ENCODE results near the gene RNF227.

RNF227 gene

GRCh38 chr17:7932949-7933348 lies 16.9 kb upstream of the RNF227 start:
- Histone ChIP-seq H3K27me3 (ENCODE audit: insufficient read depth, low read length) (peaks cover 8% of the 10 kb centered on the region), H4K8ac (ENCODE audit: low read depth, low read length) (peak overlapping the region; percentile 95), H4K91ac (ENCODE audit: low read depth, low read length) (no peak overlapping the region), H3K79me2 (ENCODE audit: control insufficient read depth, insufficient read depth, low read length, poor library complexity) (peaks cover 7% of the 10 kb centered on the region), H3K79me1 (ENCODE audit: low read length) (peaks cover 9% of the 10 kb centered on the region), H2BK120ac (ENCODE audit: insufficient read depth, low read length, poor library complexity) (no peak overlapping the region), H3K18ac (ENCODE audit: low read length) (peak overlapping the region; percentile 98), H3K4ac (ENCODE audit: low read depth, low read length) (peak overlapping the region; percentile 84), H2BK5ac (ENCODE audit: low read depth, low read length, poor library complexity) (no peak overlapping the region), H3K9me3 (ENCODE audit: insufficient read depth, low read depth, low read length) (peaks cover 4% of the 10 kb centered on the region), H2BK12ac (ENCODE audit: low read length) (no peak overlapping the region), H3K9ac (ENCODE audit: low read length) (no peak overlapping the region), H3K27ac (ENCODE audit: low read depth, low read length) (no peak overlapping the region), H2AFZ (ENCODE audit: insufficient read depth, low read length, poor library complexity) (no peak overlapping the region), H2AK5ac (ENCODE audit: low read length) (no peak overlapping the region), H3K4me2 (ENCODE audit: low read length) (peak overlapping the region; percentile 68), H3K23ac (ENCODE audit: low read length) (no peak overlapping the region), H3K4me1 (ENCODE audit: control insufficient read depth in 1 of 2, insufficient read depth in 2 of 2, low read length in 2 of 2) (peaks cover 10 to 13% of the 10 kb centered on the region in 2 experiments), H3K14ac (ENCODE audit: low read length) (peak overlapping the region; percentile 96), H3K4me3 (ENCODE audit: low read depth, low read length) (peak overlapping the region; percentile 91), H4K12ac (ENCODE audit: low read depth, low read length) (peak overlapping the region; percentile 88), H3K36me3 (ENCODE audit: control insufficient read depth in 1 of 2, insufficient read depth in 2 of 2, low read length in 2 of 2) (peaks cover 17 to 21% of the 10 kb centered on the region in 2 experiments)
- peak; percentile 59 to 66 for DNase-seq
- no CpG with 5 or more reads among the region's 16 CpGs for WGBS (ENCODE audit: extremely low coverage, insufficient coverage, insufficient read length)

DNA sequence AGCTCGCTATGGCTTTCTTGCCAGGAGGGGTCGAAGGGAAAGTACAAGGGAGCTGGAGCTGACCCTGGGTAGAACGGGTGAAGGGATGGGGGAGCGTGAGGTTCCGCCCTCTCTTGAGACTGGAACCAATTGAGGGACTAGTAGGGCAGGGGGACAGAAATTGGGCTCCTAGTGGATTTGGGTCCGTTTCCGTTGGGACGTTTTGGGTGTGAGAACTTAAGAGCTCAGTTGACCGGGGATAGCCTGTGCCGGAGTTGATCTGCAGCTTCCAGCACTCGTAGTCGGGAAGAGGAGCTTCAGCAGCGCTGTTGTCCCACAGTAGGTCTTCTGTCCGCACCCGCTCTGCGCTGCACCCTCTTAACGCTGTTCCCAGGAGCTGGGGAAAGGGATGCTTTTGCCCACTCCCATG lies 16.4 kb upstream of the RNF227 start:
- peak overlapping the region; percentile 68 for H3K4me2 ChIP-seq (ENCODE audit: low read length)

GRCh38 chr17:7931709-7932482 lies 15.8 kb upstream of the RNF227 start, which contains the start of the genes CNTROB and TRAPPC1:
CNTROB (plus strand) TSS chr17:7932206; CDS start chr17:7933080, 874 bp downstream.
TRAPPC1 (minus strand) TSS chr17:7931946; CDS start chr17:7931829, 117 bp downstream.
- H3K18ac ChIP-seq (ENCODE audit: low read length), result peak within 1 kb of the TSS; percentile 98
- H2AK5ac ChIP-seq (ENCODE audit: low read length), result peak within 1 kb of the TSS; percentile 87
- peaks cover 7% of the 10 kb centered on the region for H3K79me2 ChIP-seq (ENCODE audit: control insufficient read depth, insufficient read depth, low read length, poor library complexity)
- peaks cover 4% of the 10 kb centered on the region for H3K9me3 ChIP-seq (ENCODE audit: insufficient read depth, low read depth, low read length)
- H2BK12ac ChIP-seq (ENCODE audit: low read length), result no peak within 1 kb of the TSS
- peak within 1 kb of the TSS; percentile 92 for H3K4me3 ChIP-seq (ENCODE audit: low read depth, low read length)
- H4K12ac ChIP-seq (ENCODE audit: low read depth, low read length), result peak within 1 kb of the TSS; percentile 88
- H3K9ac ChIP-seq (ENCODE audit: low read length), result peak within 1 kb of the TSS; percentile 88
- peaks cover 10 to 13% of the 10 kb centered on the region in 2 experiments for H3K4me1 ChIP-seq (ENCODE audit: control insufficient read depth in 1 of 2, insufficient read depth in 2 of 2, low read length in 2 of 2)
- DNase-seq, result peak; percentile 99 to 100
- H3K27ac ChIP-seq (ENCODE audit: low read depth, low read length), result no peak within 1 kb of the TSS
- peak within 1 kb of the TSS; percentile 70 for H2BK120ac ChIP-seq (ENCODE audit: insufficient read depth, low read length, poor library complexity)
- peaks cover 15 to 19% of the 10 kb centered on the region in 2 experiments for H3K36me3 ChIP-seq (ENCODE audit: control insufficient read depth in 1 of 2, insufficient read depth in 2 of 2, low read length in 2 of 2)
- H2BK5ac ChIP-seq (ENCODE audit: low read depth, low read length, poor library complexity), result peak within 1 kb of the TSS; percentile 65
- H3K4me2 ChIP-seq (ENCODE audit: low read length), result peak within 1 kb of the TSS; percentile 69
- peak within 1 kb of the TSS; percentile 96 for H3K14ac ChIP-seq (ENCODE audit: low read length)
- H3K27me3 ChIP-seq (ENCODE audit: insufficient read depth, low read length), result peaks cover 8% of the 10 kb centered on the region
- H3K23ac ChIP-seq (ENCODE audit: low read length), result no peak within 1 kb of the TSS
- H2AFZ ChIP-seq (ENCODE audit: insufficient read depth, low read length, poor library complexity), result peak within 1 kb of the TSS; percentile 97
- peak within 1 kb of the TSS; percentile 91 for H4K91ac ChIP-seq (ENCODE audit: low read depth, low read length)
- H3K4ac ChIP-seq (ENCODE audit: low read depth, low read length), result peak within 1 kb of the TSS; percentile 84
- peaks cover 9% of the 10 kb centered on the region for H3K79me1 ChIP-seq (ENCODE audit: low read length)
- peak within 1 kb of the TSS; percentile 95 for H4K8ac ChIP-seq (ENCODE audit: low read depth, low read length)
- WGBS (ENCODE audit: extremely low coverage, insufficient coverage, insufficient read length), result no CpG with 5 or more reads among the region's 55 CpGs

More for the DNA sequence above, 16.4 kb upstream of the RNF227 start:
- H3K23ac ChIP-seq (ENCODE audit: low read length), result no peak overlapping the region
- peaks cover 8% of the 10 kb centered on the region for H3K27me3 ChIP-seq (ENCODE audit: insufficient read depth, low read length)
- H2BK5ac ChIP-seq (ENCODE audit: low read depth, low read length, poor library complexity), result peak overlapping the region; percentile 65
- peaks cover 9% of the 10 kb centered on the region for H3K79me1 ChIP-seq (ENCODE audit: low read length)
- H3K9me3 ChIP-seq (ENCODE audit: insufficient read depth, low read depth, low read length), result peaks cover 4% of the 10 kb centered on the region
- H4K12ac ChIP-seq (ENCODE audit: low read depth, low read length), result peak overlapping the region; percentile 88
- H3K36me3 ChIP-seq (ENCODE audit: control insufficient read depth in 1 of 2, insufficient read depth in 2 of 2, low read length in 2 of 2), result peaks cover 17 to 21% of the 10 kb centered on the region in 2 experiments
- no peak overlapping the region for H3K27ac ChIP-seq (ENCODE audit: low read depth, low read length)
- peak overlapping the region; percentile 97 for H2AFZ ChIP-seq (ENCODE audit: insufficient read depth, low read length, poor library complexity)
- H3K4ac ChIP-seq (ENCODE audit: low read depth, low read length), result peak overlapping the region; percentile 84
- no peak overlapping the region for H2BK12ac ChIP-seq (ENCODE audit: low read length)
- peak overlapping the region; percentile 98 for H3K18ac ChIP-seq (ENCODE audit: low read length)
- H2BK120ac ChIP-seq (ENCODE audit: insufficient read depth, low read length, poor library complexity), result peak overlapping the region; percentile 70
- peak overlapping the region; percentile 96 for H3K14ac ChIP-seq (ENCODE audit: low read length)
- no CpG with 5 or more reads among the region's 17 CpGs for WGBS (ENCODE audit: extremely low coverage, insufficient coverage, insufficient read length)
- peak overlapping the region; percentile 87 for H2AK5ac ChIP-seq (ENCODE audit: low read length)
- DNase-seq, result peak; percentile 7 to 19
- H4K91ac ChIP-seq (ENCODE audit: low read depth, low read length), result peak overlapping the region; percentile 91
- peak overlapping the region; percentile 91 for H3K4me3 ChIP-seq (ENCODE audit: low read depth, low read length)
- peaks cover 10 to 13% of the 10 kb centered on the region in 2 experiments for H3K4me1 ChIP-seq (ENCODE audit: control insufficient read depth in 1 of 2, insufficient read depth in 2 of 2, low read length in 2 of 2)
- H4K8ac ChIP-seq (ENCODE audit: low read depth, low read length), result peak overlapping the region; percentile 95
- peaks cover 7% of the 10 kb centered on the region for H3K79me2 ChIP-seq (ENCODE audit: control insufficient read depth, insufficient read depth, low read length, poor library complexity)
- peak overlapping the region; percentile 88 for H3K9ac ChIP-seq (ENCODE audit: low read length)

- H3K4me3 ChIP-seq (ENCODE audit: low read depth, low read length), result peak overlapping the region; percentile 92
- no peak overlapping the region for H3K4ac ChIP-seq (ENCODE audit: low read depth, low read length)
- DNase-seq, result no peak
- H2BK12ac ChIP-seq (ENCODE audit: low read length), result no peak overlapping the region
- peak overlapping the region; percentile 80 for H3K9ac ChIP-seq (ENCODE audit: low read length)
- no peak overlapping the region for H3K14ac ChIP-seq (ENCODE audit: low read length)
- peaks cover 9% of the 10 kb centered on the region for H3K79me1 ChIP-seq (ENCODE audit: low read length)
- no peak overlapping the region for H3K23ac ChIP-seq (ENCODE audit: low read length)
- WGBS (ENCODE audit: extremely low coverage, insufficient coverage, insufficient read length), result no CpG with 5 or more reads among the region's 20 CpGs
- H3K27me3 ChIP-seq (ENCODE audit: insufficient read depth, low read length), result peaks cover 12% of the 10 kb centered on the region
- peak overlapping the region; percentile 88 for H4K8ac ChIP-seq (ENCODE audit: low read depth, low read length)
- H4K12ac ChIP-seq (ENCODE audit: low read depth, low read length), result no peak overlapping the region
- H3K4me2 ChIP-seq (ENCODE audit: low read length), result peak overlapping the region; percentile 69
- peaks cover 4% of the 10 kb centered on the region for H3K9me3 ChIP-seq (ENCODE audit: insufficient read depth, low read depth, low read length)
- peaks cover 7% of the 10 kb centered on the region for H3K79me2 ChIP-seq (ENCODE audit: control insufficient read depth, insufficient read depth, low read length, poor library complexity)
- H2BK120ac ChIP-seq (ENCODE audit: insufficient read depth, low read length, poor library complexity), result no peak overlapping the region
- no peak overlapping the region for H3K18ac ChIP-seq (ENCODE audit: low read length)
- no peak overlapping the region for H2BK5ac ChIP-seq (ENCODE audit: low read depth, low read length, poor library complexity)
- peak overlapping the region; percentile 30 for H2AK5ac ChIP-seq (ENCODE audit: low read length)
- H3K4me1 ChIP-seq (ENCODE audit: control insufficient read depth in 1 of 2, insufficient read depth in 2 of 2, low read length in 2 of 2), result peaks cover 10 to 13% of the 10 kb centered on the region in 2 experiments
- no peak overlapping the region for H3K27ac ChIP-seq (ENCODE audit: low read depth, low read length)
- H4K91ac ChIP-seq (ENCODE audit: low read depth, low read length), result peak overlapping the region; percentile 71
- peaks cover 8 to 11% of the 10 kb centered on the region in 2 experiments for H3K36me3 ChIP-seq (ENCODE audit: control insufficient read depth in 1 of 2, insufficient read depth in 2 of 2, low read length in 2 of 2)
- H2AFZ ChIP-seq (ENCODE audit: insufficient read depth, low read length, poor library complexity), result peak overlapping the region; percentile 41
Measured at GRCh38 chr17:7930841-7931631, 14.9 kb upstream of the RNF227 start.
